Effector memory CD8-positive, alpha-beta T cell (primary cell): Measurements from ENCODE around the gene GDF11.

Source experiments
- ATAC-seq: fragments of 150-1000 bp; cut with Tn5 transposase; replicated peaks from 2 replicates; pipeline ENCODE4 v1.10.0; 2021; ENCODE audit warnings: mild to moderate bottlenecking, moderate library complexity
- DNase-seq, 3 experiments: peaks; one replicate each; pipeline ENCODE4 v3.0.0; 2021
- H3K27ac Mint-ChIP-seq, 2 donors: one replicate each; pipeline ENCODE4 v1.8.0; 2022; ENCODE audit warnings: mild to moderate bottlenecking in 2 of 2, mixed read lengths in 2 of 2, moderate library complexity in 2 of 2
- H3K27me3 Mint-ChIP-seq, 2 donors: one replicate each; pipeline ENCODE4 v1.8.0; 2022; ENCODE audit warnings: mixed read lengths in 2 of 2
- H3K36me3 Mint-ChIP-seq: one replicate; pipeline ENCODE4 v1.8.0; 2022; ENCODE audit warnings: mild to moderate bottlenecking, moderate library complexity, mixed read lengths; ENCODE audit not compliant: insufficient read depth
- H3K4me1 Mint-ChIP-seq, 2 donors: one replicate each; pipeline ENCODE4 v1.8.0; 2022; ENCODE audit warnings: low read depth in 2 of 2, mixed read lengths in 2 of 2
- H3K4me3 Mint-ChIP-seq, 2 donors: one replicate each; pipeline ENCODE4 v1.8.0; 2022; ENCODE audit warnings: mild to moderate bottlenecking in 2 of 2, mixed read lengths in 2 of 2, moderate library complexity in 2 of 2
- H3K9me3 Mint-ChIP-seq, 2 donors: one replicate each; pipeline ENCODE4 v1.8.0; 2022; ENCODE audit warnings: mixed read lengths in 2 of 2
- total RNA-seq, 9 experiments: gene quantifications; one replicate each; lab custom pipeline; 2026; lab: John Stamatoyannopoulos, UW

The GDF11 gene
- total RNA-seq = 14.3 to 30.5 (median 21.2) reads per million in 9 experiments

- Mint-ChIP-seq H3K27me3 (no peaks in the 10 kb centered on the region), H3K27ac (peak within 1 kb of the TSS; percentile 52 to 94), H3K9me3 (no peaks in the 10 kb centered on the region), H3K36me3 (peaks cover 12% of the 10 kb centered on the region), H3K4me1 (peaks cover 25 to 43% of the 10 kb centered on the region in 2 donors), H3K4me3 (peak within 1 kb of the TSS; percentile 88 to 90)
- peak; percentile 58 to 61 (median 60) for DNase-seq
- peak; percentile 69 for ATAC-seq
Observed at GRCh38 chr12:55742719-55743405, at the start of gene GDF11. TSS of gene GDF11 (plus strand) at chr12:55743122. CDS start at chr12:55743317, 195 bp downstream.

GRCh38 chr12:55693323-55694187 is 49.4 kb upstream of the GDF11 start:
- Mint-ChIP-seq H3K9me3 (no peaks in the 10 kb centered on the region), H3K4me3 (no peak overlapping the region), H3K27ac (no peak overlapping the region), H3K4me1 (peaks cover 0 to 1% of the 10 kb centered on the region in 2 donors), H3K36me3 (no peaks in the 10 kb centered on the region), H3K27me3 (peaks cover 0 to 38% of the 10 kb centered on the region in 2 donors)
- DNase-seq = no peak
- no peak for ATAC-seq

- no peaks in the 10 kb centered on the region for H3K9me3 Mint-ChIP-seq
- H3K27ac Mint-ChIP-seq = no peak overlapping the region
- peaks cover 0 to 40% of the 10 kb centered on the region in 2 donors for H3K27me3 Mint-ChIP-seq
- DNase-seq (no peak), ATAC-seq (no peak)
- H3K4me3 Mint-ChIP-seq = no peak overlapping the region
- peaks cover 0 to 1% of the 10 kb centered on the region in 2 donors for H3K4me1 Mint-ChIP-seq
- H3K36me3 Mint-ChIP-seq = no peaks in the 10 kb centered on the region
Observed at GRCh38 chr12:55694188-55694515, 48.8 kb upstream of the GDF11 start.

- Mint-ChIP-seq H3K4me3 (no peak overlapping the region), H3K4me1 (peaks cover 0 to 1% of the 10 kb centered on the region in 2 donors), H3K36me3 (no peaks in the 10 kb centered on the region), H3K27ac (peak overlapping the region in 1 of 2 donors; percentile 84), H3K9me3 (no peaks in the 10 kb centered on the region), H3K27me3 (peaks cover 3 to 45% of the 10 kb centered on the region in 2 donors)
- ATAC-seq (no peak), DNase-seq (no peak)
Observed at GRCh38 chr12:55694651-55695050, 48.3 kb upstream of the GDF11 start.

GRCh38 chr12:55695349-55695748 is 47.6 kb upstream of the GDF11 start:
- H3K27ac Mint-ChIP-seq = peak overlapping the region in 1 of 2 donors; percentile 84
- H3K4me3 Mint-ChIP-seq = no peak overlapping the region
- H3K36me3 Mint-ChIP-seq = no peaks in the 10 kb centered on the region
- no peak for ATAC-seq
- no peaks in the 10 kb centered on the region for H3K9me3 Mint-ChIP-seq
- H3K27me3 Mint-ChIP-seq = peaks cover 6 to 45% of the 10 kb centered on the region in 2 donors
- DNase-seq = no peak
- H3K4me1 Mint-ChIP-seq = peaks cover 0 to 1% of the 10 kb centered on the region in 2 donors

GRCh38 chr12:55696141-55696540 is 46.8 kb upstream of the GDF11 start:
- H3K36me3 Mint-ChIP-seq = no peaks in the 10 kb centered on the region
- no peak overlapping the region for H3K4me3 Mint-ChIP-seq
- no peak overlapping the region for H3K27ac Mint-ChIP-seq
- no peaks in the 10 kb centered on the region for H3K9me3 Mint-ChIP-seq
- peaks cover 0 to 1% of the 10 kb centered on the region in 2 donors for H3K4me1 Mint-ChIP-seq
- H3K27me3 Mint-ChIP-seq = peaks cover 6 to 45% of the 10 kb centered on the region in 2 donors
- DNase-seq = no peak
- no peak for ATAC-seq

- peak overlapping the region in 1 of 2 donors; percentile 24 for H3K27ac Mint-ChIP-seq
- no peaks in the 10 kb centered on the region for H3K9me3 Mint-ChIP-seq
- no peak for ATAC-seq
- peaks cover 6 to 45% of the 10 kb centered on the region in 2 donors for H3K27me3 Mint-ChIP-seq
- no peaks in the 10 kb centered on the region for H3K36me3 Mint-ChIP-seq
- no peak overlapping the region for H3K4me3 Mint-ChIP-seq
- peaks cover 0 to 1% of the 10 kb centered on the region in 2 donors for H3K4me1 Mint-ChIP-seq
- no peak for DNase-seq
Observed at GRCh38 chr12:55696796-55697462, 46.0 kb upstream of the GDF11 start.

GRCh38 chr12:55697686-55698085 is 45.2 kb upstream of the GDF11 start:
- no peak for DNase-seq
- no peak for ATAC-seq
- Mint-ChIP-seq H3K36me3 (no peaks in the 10 kb centered on the region), H3K27ac (peak overlapping the region in 1 of 2 donors; percentile 24), H3K4me1 (peaks cover 0 to 1% of the 10 kb centered on the region in 2 donors), H3K9me3 (no peaks in the 10 kb centered on the region), H3K4me3 (no peak overlapping the region), H3K27me3 (peaks cover 6 to 48% of the 10 kb centered on the region in 2 donors)

- H3K4me1 Mint-ChIP-seq = peaks cover 0 to 1% of the 10 kb centered on the region in 2 donors
- H3K27ac Mint-ChIP-seq = no peak overlapping the region
- H3K36me3 Mint-ChIP-seq = no peaks in the 10 kb centered on the region
- no peaks in the 10 kb centered on the region for H3K9me3 Mint-ChIP-seq
- DNase-seq (no peak), ATAC-seq (no peak)
- H3K4me3 Mint-ChIP-seq = no peak overlapping the region
- peaks cover 6 to 55% of the 10 kb centered on the region in 2 donors for H3K27me3 Mint-ChIP-seq
Observed at GRCh38 chr12:55698241-55698955, 44.5 kb upstream of the GDF11 start.

GRCh38 chr12:55698965-55699364 is 44.0 kb upstream of the GDF11 start:
- H3K4me3 Mint-ChIP-seq = no peak overlapping the region
- H3K27me3 Mint-ChIP-seq = peaks cover 6 to 61% of the 10 kb centered on the region in 2 donors
- peaks cover 0 to 1% of the 10 kb centered on the region in 2 donors for H3K4me1 Mint-ChIP-seq
- H3K27ac Mint-ChIP-seq = no peak overlapping the region
- H3K36me3 Mint-ChIP-seq = no peaks in the 10 kb centered on the region
- no peaks in the 10 kb centered on the region for H3K9me3 Mint-ChIP-seq
- ATAC-seq (no peak), DNase-seq (no peak)

GRCh38 chr12:55699471-55700055 is 43.4 kb upstream of the GDF11 start:
- H3K27ac Mint-ChIP-seq = no peak overlapping the region
- no peak overlapping the region for H3K4me3 Mint-ChIP-seq
- peaks cover 6 to 61% of the 10 kb centered on the region in 2 donors for H3K27me3 Mint-ChIP-seq
- no peaks in the 10 kb centered on the region for H3K9me3 Mint-ChIP-seq
- no peak for ATAC-seq
- DNase-seq = no peak
- peaks cover 0 to 1% of the 10 kb centered on the region in 2 donors for H3K4me1 Mint-ChIP-seq
- no peaks in the 10 kb centered on the region for H3K36me3 Mint-ChIP-seq

- Mint-ChIP-seq H3K27me3 (peaks cover 6 to 53% of the 10 kb centered on the region in 2 donors), H3K4me3 (no peak overlapping the region), H3K36me3 (no peaks in the 10 kb centered on the region), H3K9me3 (no peaks in the 10 kb centered on the region), H3K4me1 (peaks cover 0 to 1% of the 10 kb centered on the region in 2 donors), H3K27ac (no peak overlapping the region)
- ATAC-seq (no peak), DNase-seq (no peak)
Observed at GRCh38 chr12:55700255-55701018, 42.5 kb upstream of the GDF11 start.
